Esophagus squamous epithelium (tissue), 4 donors: ENCODE measurements around the gene NAA25.

ENCODE experiments used
- CTCF ChIP-seq, 6 experiments: fragments of 450-650 bp in 4 of 6; fragments of 200-600 bp in 2 of 6; sonication (generic) in 2 of 6; IDR thresholded peaks; one replicate each; pipeline ENCODE4 v1.5.1; 2016 to 2019; ENCODE audit warnings: antibody characterized with exemption in 6 of 6, mild to moderate bottlenecking in 4 of 6, moderate library complexity in 4 of 6
- POLR2A ChIP-seq, 4 donors: fragments of 450-650 bp; IDR thresholded peaks; one replicate each; pipeline ENCODE4 v1.6.1; 2017; ENCODE audit warnings: antibody characterized with exemption in 4 of 4, mild to moderate bottlenecking in 4 of 4, moderate library complexity in 3 of 4

- TF ChIP-seq POLR2A (IDR thresholded peaks at IDR 0.05) (no peak), CTCF (IDR thresholded peaks at IDR 0.05) (no peak)
Measured at GRCh38 chr12:111995782-111996480, 112.7 kb downstream of the NAA25 start.
